ENCODE results near the gene PDLIM1. TPM values are rescaled to one million over a fixed set of nuclear protein-coding genes. Genes with fewer than 3 reads are reported as not detected.

PDLIM1 gene
- total RNA-seq, 1 experiment from 2014 or later: 115 TPM

DNA sequence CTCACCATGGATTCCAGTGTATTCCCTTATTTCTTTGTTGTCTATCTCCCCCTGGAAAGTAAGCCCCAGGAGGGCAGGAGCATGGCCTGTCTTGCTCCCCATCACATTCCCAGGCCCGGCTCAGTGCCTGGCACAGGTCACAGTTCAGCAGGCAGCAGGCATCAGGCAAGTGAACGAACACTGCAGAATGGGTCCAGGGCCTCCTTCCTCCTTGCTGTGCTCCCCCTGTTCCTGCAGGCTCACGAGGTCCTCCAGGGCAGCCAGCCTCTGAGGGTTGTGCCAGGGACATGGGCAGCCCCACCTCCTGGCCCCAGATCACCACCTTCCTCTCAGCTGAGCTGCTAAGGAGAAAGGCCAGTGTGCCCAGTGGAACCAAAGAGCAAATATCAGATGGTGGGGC, 41.8 kb downstream of the PDLIM1 start:
- H3K4ac ChIP-seq (ENCODE audit: low read depth, low read length): no peak overlapping the region
- no peak overlapping the region for H3K9ac ChIP-seq (ENCODE audit: extremely low read depth, insufficient read length, low read length)
- Mint-ChIP-seq H3K27ac (peak overlapping the region in 2 of 3 experiments; percentile 56 to 87; a peak in 2 of 7 replicates), H3K4me1 (peaks cover 27 to 29% of the 10 kb centered on the region in 2 experiments), H3K9me3 (no peaks in the 10 kb centered on the region; a peak in 1 of 5 replicates), H3K27me3 (ENCODE audit: low read depth) (no peaks in the 10 kb centered on the region), H3K36me3 (ENCODE audit: insufficient read depth in 1 of 3, low read depth in 3 of 3) (peaks cover 2 to 33% (median 27%) of the 10 kb centered on the region in 3 experiments; a peak in 6 of 7 replicates), H3K4me3 (no peak overlapping the region)
- no peak overlapping the region for H3T11ph ChIP-seq (ENCODE audit: low read length)
- no peaks in the 10 kb centered on the region for H3K79me2 ChIP-seq (ENCODE audit: insufficient read depth, low read length)
- H3K4me2 ChIP-seq (ENCODE audit: insufficient read depth, insufficient read length, low read length): no peak overlapping the region
- H2BK15ac ChIP-seq (ENCODE audit: low read depth, low read length): no peak overlapping the region
- TF ChIP-seq CTCF (conservative IDR thresholded peaks at IDR 0.05): no peak
- H3K18ac ChIP-seq (ENCODE audit: insufficient read length, low read depth, low read length): no peak overlapping the region
- no peaks in the 10 kb centered on the region for H3K27me3 ChIP-seq (ENCODE audit: insufficient read depth, low read length)
- H2BK5ac ChIP-seq (ENCODE audit: insufficient read length, low read length): no peak overlapping the region
- peak; percentile 23 for DNase-seq
- no peak overlapping the region for H2AFZ ChIP-seq (ENCODE audit: low read length)
- H3K79me1 ChIP-seq (ENCODE audit: insufficient read depth, low read depth, low read length, poor library complexity, severe bottlenecking): peaks cover 4% of the 10 kb centered on the region
- no peak overlapping the region for H2BK120ac ChIP-seq (ENCODE audit: low read depth, low read length, poor library complexity, severe bottlenecking)
- no peak overlapping the region for H4K5ac ChIP-seq (ENCODE audit: insufficient read length, low read depth, low read length)
- H3K4me1 ChIP-seq (ENCODE audit: insufficient read depth, low read length): peaks cover 5% of the 10 kb centered on the region; the same call in 1 of the 2 replicates
- no peak overlapping the region for H4K91ac ChIP-seq (ENCODE audit: insufficient read length, low read depth, low read length)
- no peaks in the 10 kb centered on the region for H3K23me2 ChIP-seq (ENCODE audit: insufficient read length, low read depth, low read length, poor library complexity, severe bottlenecking)
- H3K14ac ChIP-seq (ENCODE audit: insufficient read depth, low read length): no peak overlapping the region; the same call in 1 of the 2 replicates
- no peaks in the 10 kb centered on the region for H4K20me1 ChIP-seq (ENCODE audit: control insufficient read depth, insufficient read depth, insufficient read length)
- H2BK20ac ChIP-seq (ENCODE audit: low read depth, low read length, poor library complexity, severe bottlenecking): no peak overlapping the region
- H3K9me3 ChIP-seq (ENCODE audit: control insufficient read depth, low read depth, low read length): no peaks in the 10 kb centered on the region
- no peak overlapping the region for H2AK5ac ChIP-seq (ENCODE audit: insufficient read length, low read length)
- H3K27ac ChIP-seq (ENCODE audit: insufficient read length, low read depth, low read length): no peak overlapping the region
- no peak overlapping the region for H3K23ac ChIP-seq (ENCODE audit: insufficient read length, low read depth, low read length)
- no peak overlapping the region for H3K56ac ChIP-seq (ENCODE audit: insufficient read length, low read depth, low read length)
- H4K8ac ChIP-seq (replicated peaks; ENCODE audit: insufficient read length, low read depth, low read length): no peak overlapping the region
- no CpG with 5 or more reads among the region's 3 CpGs for WGBS (ENCODE audit: extremely low coverage, insufficient read length, low lambda C conversion rate)
- no peak overlapping the region for H2BK12ac ChIP-seq (ENCODE audit: insufficient read length, low read depth, low read length)
